Spleen (tissue), 7 donors: ENCODE measurements around the gene C16orf54.

Experiments used
- CTCF ChIP-seq, 11 experiments: fragments of 200-600 bp in 7 of 11; fragments of 450-650 bp in 4 of 11; sonication (generic) in 4 of 11; IDR thresholded peaks in 8 of 11; conservative IDR thresholded peaks in 3 of 11; 1 replicate in 7 of 11; 2 replicates in 4 of 11; pipeline versions ENCODE4 v1.4.0 to v1.8.0; 2016 to 2021; ENCODE audit warnings: antibody characterized with exemption in 11 of 11, inconsistent platforms in 4 of 11, mild to moderate bottlenecking in 1 of 11
- POLR2A ChIP-seq, 3 donors: fragments of 450-650 bp; IDR thresholded peaks; one replicate each; pipeline ENCODE4 v1.5.1; 2017; ENCODE audit warnings: antibody characterized with exemption in 3 of 3, mild to moderate bottlenecking in 1 of 3
- donor health status: DM: no; HTN: no; CAD: no; lungs with moderate emphysema.
- donor health status: DM: no; HTN: no; CAD: no.
- donor health status: DM: no; HTN: no; CAD: no.

DNA sequence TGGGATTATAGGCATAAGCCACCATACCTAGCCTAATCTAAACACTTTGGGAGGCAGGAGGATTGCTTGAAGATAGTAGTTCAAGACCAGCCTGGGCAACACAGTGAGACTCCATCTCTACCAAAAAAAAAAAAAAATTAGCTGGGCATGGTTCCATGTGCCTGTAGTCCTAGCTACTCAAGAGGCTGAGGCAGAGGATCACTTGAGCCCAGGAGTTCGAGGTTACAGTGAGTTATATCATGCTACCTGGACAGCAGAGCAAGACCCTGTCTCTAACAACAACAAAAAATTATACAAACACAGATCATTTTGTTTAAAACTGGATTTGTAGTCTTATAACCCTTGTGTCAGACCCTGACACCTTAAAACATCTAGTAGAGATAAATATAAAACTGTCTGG is 7.7 kb upstream of the C16orf54 start:
- TF ChIP-seq CTCF (IDR thresholded peaks at IDR 0.05 in 8 of 11, conservative IDR thresholded peaks at IDR 0.05 in 3 of 11) (no peak), POLR2A (IDR thresholded peaks at IDR 0.05) (no peak)
